ENCODE data around the gene EFNA5. TPM values are rescaled to one million over a fixed set of nuclear protein-coding genes. Genes with fewer than 3 reads are reported as not detected.

EFNA5 gene
- total RNA-seq, result 10 to 100 TPM in 2 of 4 donors, 1 to 10 TPM in 2; 1.2 to 22.7 (median 9.4) TPM

DNA sequence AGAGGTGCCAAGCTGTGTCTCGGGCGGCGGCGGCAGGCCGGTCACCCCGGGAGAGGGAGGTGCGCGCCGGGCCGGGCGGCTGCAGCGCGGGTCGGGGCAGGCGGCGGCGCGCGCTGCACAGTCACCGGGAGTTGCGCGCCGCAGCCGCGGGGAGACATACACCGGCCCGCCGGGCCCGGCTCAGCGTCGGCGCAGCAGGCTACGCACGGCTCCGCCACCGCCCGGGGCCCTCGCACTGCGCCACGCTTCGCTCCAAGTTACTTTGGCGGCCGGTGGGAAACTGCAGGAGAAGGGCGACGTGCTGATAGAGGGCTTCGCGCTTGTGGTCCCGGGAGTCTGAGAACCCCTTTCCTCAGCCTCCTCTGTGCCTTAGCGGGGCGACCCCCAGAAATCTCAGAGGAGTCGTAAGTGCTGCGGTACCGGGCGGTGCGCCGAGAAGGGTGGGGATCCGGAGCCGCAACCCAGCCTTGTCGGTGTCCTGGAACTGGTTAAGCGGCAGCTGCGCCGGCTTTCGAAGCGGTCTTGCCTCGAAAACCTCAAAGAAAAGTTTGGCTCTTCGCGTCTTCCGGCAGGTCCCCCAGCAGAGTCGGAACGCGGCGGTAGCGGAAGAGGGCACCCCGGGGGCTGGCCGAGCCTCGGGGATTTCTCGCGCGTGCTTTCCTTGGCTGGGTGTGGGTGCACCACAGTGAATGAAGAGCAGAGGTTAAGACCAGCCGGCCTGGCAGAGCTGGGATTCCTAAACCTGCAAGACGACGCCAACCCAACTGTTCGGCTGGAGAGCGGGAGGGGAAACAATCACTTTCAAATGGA is at the start of gene EFNA5:
EFNA5 (minus strand) TSS at position 6 of the 810 bp plus-strand sequence.
- peaks cover 0 to 6% of the 10 kb centered on the region in 2 donors for H3K27me3 ChIP-seq
- DNase-seq, result peak in 1 of 2 donors; percentile 19
- peaks cover 0 to 4% of the 10 kb centered on the region in 2 donors for H3K4me1 ChIP-seq
- H3K27ac ChIP-seq, result no peak within 1 kb of the TSS
- no peaks in the 10 kb centered on the region for H3K36me3 ChIP-seq
- TF ChIP-seq POLR2A (IDR thresholded peaks at IDR 0.05), result no peak
- TF ChIP-seq, protein P1, sequence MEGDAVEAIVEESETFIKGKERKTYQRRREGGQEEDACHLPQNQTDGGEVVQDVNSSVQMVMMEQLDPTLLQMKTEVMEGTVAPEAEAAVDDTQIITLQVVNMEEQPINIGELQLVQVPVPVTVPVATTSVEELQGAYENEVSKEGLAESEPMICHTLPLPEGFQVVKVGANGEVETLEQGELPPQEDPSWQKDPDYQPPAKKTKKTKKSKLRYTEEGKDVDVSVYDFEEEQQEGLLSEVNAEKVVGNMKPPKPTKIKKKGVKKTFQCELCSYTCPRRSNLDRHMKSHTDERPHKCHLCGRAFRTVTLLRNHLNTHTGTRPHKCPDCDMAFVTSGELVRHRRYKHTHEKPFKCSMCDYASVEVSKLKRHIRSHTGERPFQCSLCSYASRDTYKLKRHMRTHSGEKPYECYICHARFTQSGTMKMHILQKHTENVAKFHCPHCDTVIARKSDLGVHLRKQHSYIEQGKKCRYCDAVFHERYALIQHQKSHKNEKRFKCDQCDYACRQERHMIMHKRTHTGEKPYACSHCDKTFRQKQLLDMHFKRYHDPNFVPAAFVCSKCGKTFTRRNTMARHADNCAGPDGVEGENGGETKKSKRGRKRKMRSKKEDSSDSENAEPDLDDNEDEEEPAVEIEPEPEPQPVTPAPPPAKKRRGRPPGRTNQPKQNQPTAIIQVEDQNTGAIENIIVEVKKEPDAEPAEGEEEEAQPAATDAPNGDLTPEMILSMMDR (IDR thresholded peaks at IDR 0.05), result no peak
- H3K9me3 ChIP-seq, result no peaks in the 10 kb centered on the region
- intact Hi-C loops (cut with DNase I; ENCODE audit: low total_unique reads), result no loop called here
- peak within 1 kb of the TSS; percentile 34 to 41 for H3K4me3 ChIP-seq

DNA sequence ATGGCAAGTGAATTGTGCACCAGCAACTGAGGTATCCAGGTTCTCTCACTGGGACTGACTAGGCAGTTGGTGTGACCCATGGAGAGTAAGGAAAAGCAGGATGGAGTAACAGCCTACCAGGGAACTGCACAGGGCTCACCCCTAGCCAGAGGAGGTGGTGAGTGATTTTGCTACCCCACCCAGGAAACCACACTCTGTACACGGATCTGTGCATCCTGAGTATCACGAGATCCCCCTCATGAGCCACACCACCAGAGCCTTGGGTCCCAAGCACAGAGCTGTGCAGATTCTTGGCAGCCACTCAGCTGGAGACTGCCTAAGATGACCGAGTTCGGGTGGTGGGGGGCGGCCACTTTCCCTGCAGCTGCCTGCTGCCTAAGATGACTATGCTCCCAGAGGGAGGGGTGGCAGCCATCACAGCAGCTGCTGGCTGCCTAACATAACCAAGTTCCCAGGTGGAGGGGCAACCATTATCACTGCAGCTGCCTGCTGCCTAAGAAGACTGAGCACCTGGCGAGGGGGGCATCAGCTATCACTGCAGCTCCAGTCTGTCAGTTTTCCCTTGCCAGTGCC is 48.4 kb upstream of the EFNA5 start:
- no peaks in the 10 kb centered on the region for H3K36me3 ChIP-seq
- H3K4me1 ChIP-seq, result no peaks in the 10 kb centered on the region
- peaks cover 0 to 6% of the 10 kb centered on the region in 2 donors for H3K9me3 ChIP-seq
- H3K4me3 ChIP-seq, result no peak overlapping the region
- no peak for TF ChIP-seq POLR2A (IDR thresholded peaks at IDR 0.05)
- TF ChIP-seq, protein P1 (IDR thresholded peaks at IDR 0.05), result no peak
- no peak for DNase-seq
- no peaks in the 10 kb centered on the region for H3K27me3 ChIP-seq
- intact Hi-C loops (cut with DNase I; ENCODE audit: low total_unique reads), result no loop called here
- H3K27ac ChIP-seq, result no peak overlapping the region

DNA sequence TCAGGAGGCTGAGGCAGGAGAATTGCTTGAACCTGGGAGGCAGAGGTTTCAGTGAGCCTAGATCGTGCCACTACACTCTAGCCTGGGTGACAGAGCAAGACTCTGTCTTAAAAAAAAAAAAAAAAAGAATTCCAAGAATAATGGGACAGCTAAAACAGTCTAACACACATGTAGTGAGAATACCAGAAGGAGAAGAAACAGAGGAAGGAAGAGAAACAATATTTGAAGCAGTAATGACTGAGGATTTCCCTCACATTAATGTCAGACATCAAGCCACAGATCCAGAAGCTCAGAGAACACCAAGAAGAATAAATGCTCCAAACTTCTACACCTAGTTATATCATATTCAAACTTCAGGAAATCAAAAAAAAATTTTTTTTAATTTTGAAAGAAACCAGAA is 47.1 kb upstream of the EFNA5 start:
- Histone ChIP-seq H3K36me3 (no peaks in the 10 kb centered on the region), H3K27ac (no peak overlapping the region), H3K9me3 (peaks cover 0 to 6% of the 10 kb centered on the region in 2 donors), H3K4me3 (no peak overlapping the region), H3K27me3 (no peaks in the 10 kb centered on the region), H3K4me1 (no peaks in the 10 kb centered on the region)
- intact Hi-C loops (cut with DNase I; ENCODE audit: low total_unique reads), result no loop called here
- no peak for DNase-seq
- TF ChIP-seq POLR2A (IDR thresholded peaks at IDR 0.05), result no peak
- TF ChIP-seq, protein P1 (IDR thresholded peaks at IDR 0.05), result no peak

DNA sequence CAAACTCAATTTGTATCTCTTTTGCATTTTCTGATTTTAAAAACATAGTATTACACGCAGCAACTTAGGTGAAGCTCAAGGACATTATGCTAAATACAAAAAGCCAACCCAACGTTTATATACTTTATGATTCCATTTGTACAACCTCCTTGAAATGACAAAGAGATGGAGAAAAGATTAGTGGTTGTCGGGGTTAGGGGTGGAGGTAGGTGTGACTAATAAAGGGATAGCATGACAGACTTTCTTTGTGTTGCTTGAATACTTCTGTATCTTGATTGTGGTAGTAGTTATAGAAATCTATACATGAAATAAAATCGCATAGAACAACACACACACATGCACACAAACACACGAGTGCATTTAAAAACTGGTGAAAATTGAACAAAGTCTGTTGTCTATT is 42.5 kb upstream of the EFNA5 start:
- Histone ChIP-seq H3K4me1 (no peaks in the 10 kb centered on the region), H3K9me3 (peaks cover 0 to under 1% of the 10 kb centered on the region in 2 donors), H3K27me3 (no peaks in the 10 kb centered on the region), H3K4me3 (no peak overlapping the region), H3K27ac (no peak overlapping the region), H3K36me3 (no peaks in the 10 kb centered on the region)
- TF ChIP-seq, protein P1 (IDR thresholded peaks at IDR 0.05), result no peak
- TF ChIP-seq POLR2A (IDR thresholded peaks at IDR 0.05), result no peak
- DNase-seq, result no peak
- intact Hi-C loops (cut with DNase I; ENCODE audit: low total_unique reads), result no loop called here

DNA sequence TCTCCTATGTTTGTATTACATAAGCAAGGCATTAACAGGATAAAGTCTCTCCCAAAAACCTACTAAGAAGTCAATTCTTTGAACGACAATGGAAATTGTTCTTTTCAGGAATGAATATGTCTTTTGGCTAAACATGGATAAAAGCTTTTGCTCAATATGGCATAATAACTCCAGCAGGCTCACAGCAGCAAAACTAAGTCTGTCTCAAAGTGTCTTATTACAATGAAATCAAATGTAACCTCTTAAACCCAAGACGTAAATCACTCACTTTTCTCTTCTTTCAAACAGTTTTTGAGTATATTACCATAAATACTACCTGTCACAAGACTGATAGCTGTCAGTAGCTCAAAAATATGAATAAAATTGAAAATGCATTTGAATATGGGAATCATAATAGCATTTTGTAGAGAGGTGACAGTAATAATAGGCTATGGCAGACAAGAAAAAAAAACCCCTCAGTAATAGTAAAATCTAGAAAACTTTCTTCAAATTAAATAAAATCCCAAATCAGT is 41.7 kb upstream of the EFNA5 start:
- no peaks in the 10 kb centered on the region for H3K36me3 ChIP-seq
- TF ChIP-seq, protein P1 (IDR thresholded peaks at IDR 0.05), result no peak
- no peak for TF ChIP-seq POLR2A (IDR thresholded peaks at IDR 0.05)
- no peak for DNase-seq

More for the DNA sequence above, 41.7 kb upstream of the EFNA5 start:
- Histone ChIP-seq H3K4me3 (no peak overlapping the region), H3K4me1 (no peaks in the 10 kb centered on the region), H3K9me3 (peaks cover 0 to 2% of the 10 kb centered on the region in 2 donors), H3K27ac (no peak overlapping the region), H3K27me3 (no peaks in the 10 kb centered on the region)
- intact Hi-C loops (cut with DNase I; ENCODE audit: low total_unique reads), result no loop called here

All from uterus (tissue), 4 donors.